Central memory CD4-positive, alpha-beta T cell (primary cell): ENCODE data around the gene FTO.

ENCODE experiments used
- DNase-seq: peaks from one replicate; pipeline ENCODE4 v3.0.0; 2022

FTO gene

DNA sequence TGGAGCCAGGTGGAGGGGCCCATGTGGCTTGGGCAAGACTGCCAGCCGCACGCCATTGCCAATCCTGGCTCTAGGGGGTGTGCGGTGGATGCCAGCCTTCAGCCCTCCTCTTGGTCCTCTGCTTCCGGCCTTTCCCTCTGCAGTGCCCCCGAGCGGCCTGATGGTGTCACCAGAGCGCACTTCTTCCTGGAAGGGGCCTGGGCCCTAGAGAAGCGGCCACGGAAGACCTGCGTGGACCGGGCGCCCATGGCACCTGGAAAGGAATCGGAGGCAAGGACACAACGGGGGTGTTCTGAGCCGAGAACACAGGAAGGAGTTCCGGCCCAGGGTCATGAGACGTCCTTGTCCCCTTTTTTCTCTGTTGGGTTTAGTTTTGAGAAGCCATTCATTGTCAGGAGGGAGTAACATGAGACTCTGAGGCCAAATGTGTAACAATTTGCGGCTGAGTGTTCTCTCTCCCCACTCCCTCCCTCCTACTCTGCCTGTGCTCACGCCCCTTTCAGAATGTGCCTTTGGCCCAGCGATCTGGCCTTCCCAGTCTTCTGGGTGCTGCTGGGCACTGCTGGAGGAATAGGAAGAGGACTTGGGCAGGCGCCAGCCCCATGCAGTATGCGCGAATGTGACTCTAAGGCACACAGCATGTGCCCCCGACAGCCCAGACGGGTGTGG is 489.8 kb downstream of the FTO start:
- DNase-seq, result no peak

DNA sequence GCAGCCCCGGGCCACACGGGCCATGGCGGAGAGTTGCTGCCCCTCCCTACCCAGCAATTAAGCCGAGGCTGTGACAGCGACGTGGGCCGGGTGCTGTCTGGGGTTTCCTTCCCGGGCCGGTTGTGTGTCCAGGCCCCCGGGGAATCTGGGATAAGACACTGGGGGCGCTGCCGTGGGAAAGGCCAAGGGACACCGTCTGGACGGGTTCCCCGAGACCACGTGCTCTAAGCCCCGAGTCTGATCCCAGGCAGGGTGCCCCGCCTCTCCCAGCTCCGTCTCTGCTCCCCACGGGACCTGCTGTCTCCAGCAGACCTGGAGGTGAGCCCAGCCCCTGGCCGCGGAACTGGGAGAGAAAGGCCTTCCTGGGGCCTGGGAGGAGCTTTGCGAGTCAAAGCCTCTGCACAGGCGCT is 490.4 kb downstream of the FTO start:
- DNase-seq, result no peak

DNA sequence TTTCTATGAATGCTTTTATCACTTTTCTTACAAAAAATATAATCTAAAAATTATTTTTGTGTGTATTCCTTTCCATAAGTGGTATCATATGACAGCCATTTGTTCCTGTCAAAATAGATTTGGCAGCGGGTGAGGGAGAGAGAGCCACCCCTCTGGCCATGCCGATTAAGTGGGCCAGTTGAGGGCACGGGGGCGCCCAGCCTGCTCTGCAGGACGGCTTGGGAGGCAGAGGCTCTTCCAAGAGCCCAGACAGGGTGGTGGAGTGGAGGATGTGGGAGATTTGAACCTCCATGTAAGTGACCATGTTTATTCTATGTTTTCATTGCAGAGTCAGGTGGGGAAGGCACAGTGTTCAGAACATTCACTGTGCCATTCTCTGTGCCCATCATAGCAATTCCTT is 493.8 kb downstream of the FTO start:
- DNase-seq, result no peak

DNA sequence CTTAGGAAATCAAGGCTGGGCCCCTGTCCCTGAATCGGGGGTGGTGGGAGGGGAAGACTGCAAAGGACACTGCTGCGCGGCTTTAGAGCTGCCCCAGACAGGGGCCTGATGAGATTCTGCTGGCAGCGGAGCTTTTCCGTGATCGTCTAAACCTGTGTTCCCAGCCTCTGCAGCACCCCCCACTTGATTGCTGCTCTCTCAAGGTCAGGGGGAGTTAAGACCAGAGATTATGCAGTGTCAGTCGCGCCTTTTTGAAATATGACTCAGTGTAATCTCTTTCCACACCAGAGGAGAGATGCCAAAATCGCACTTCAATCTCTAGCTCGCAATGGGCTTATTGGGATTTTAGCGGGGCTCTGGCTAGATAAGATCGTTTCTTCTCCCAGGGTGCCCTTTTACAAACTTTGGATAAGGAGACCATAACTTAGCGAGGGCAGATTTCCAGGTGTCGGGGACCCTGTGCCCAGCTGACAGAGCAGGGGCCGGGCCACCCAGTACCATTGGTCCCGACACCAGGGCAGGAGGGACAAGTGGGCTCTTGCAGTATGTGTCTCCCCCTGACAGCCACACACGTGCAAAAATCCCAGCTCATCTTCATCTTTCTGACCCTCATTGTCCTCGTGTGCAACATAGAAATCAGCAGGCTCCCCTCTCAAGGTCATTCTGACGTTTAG is 495.7 kb downstream of the FTO start:
- no peak for DNase-seq

DNA sequence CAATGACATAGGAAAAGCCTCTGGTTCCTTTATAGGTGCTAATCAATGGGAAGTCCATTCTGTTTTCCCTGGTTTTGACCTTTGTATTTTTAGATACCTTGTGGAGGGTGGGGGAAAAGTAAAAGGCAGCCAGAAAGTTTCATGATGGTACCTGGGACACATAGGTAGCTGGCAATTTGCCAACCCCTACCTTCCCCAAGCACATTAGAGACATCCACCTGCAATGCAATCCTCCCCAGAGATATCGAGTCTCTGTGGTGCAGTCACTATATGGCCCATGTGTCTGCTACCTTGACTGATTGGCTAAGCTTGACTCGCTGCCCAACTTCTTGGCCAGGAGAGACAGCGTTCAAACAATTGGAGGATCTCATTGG is 496.2 kb downstream of the FTO start:
- no peak for DNase-seq

DNA sequence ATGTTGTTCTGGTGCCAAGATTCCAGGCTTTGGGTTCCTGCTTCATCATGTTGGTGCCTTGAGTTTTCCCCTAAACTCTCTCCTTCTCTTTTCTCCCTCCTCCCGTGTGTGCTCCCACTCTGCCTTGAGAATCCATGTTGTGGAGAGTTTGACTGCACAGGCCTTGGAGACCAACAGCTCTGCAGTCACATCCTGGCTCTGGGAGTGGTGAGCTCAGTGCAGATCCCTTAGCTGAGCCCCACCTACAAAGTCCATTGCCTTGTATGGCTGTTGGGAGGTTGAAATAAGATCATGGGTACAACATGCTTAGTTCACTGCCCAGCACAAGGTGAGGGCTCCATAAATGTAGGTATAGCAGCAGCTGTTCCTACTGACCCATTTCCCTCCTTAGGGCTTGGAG is 496.8 kb downstream of the FTO start:
- no peak for DNase-seq

DNA sequence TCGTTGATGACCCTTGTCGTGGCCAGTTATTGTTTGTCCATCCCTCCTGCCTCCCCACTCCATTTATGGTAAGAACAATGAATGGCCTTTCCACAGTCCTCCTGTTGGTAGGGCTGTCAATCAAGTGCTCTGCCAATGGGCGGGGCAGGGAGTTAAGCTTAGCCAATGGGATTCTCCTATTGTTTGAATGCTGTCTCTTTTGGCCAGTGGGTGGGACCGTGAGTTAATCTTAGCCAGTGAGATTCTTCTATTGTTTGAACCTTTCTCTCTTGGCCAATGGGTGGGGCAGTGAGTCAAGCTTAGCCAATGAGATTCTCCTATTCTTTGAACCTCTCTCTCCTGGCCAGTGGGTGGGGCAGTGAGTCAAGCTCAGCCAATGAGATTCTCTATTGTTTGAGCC is 497.2 kb downstream of the FTO start:
- DNase-seq, result no peak
